AML-193 (cell line): Measurements from ENCODE around the gene PRCP.

Experiments used
- DNase-seq, 2 experiments: peaks; one replicate each; lab custom pipeline; 2025; lab: John Stamatoyannopoulos, UW

PRCP gene

DNA sequence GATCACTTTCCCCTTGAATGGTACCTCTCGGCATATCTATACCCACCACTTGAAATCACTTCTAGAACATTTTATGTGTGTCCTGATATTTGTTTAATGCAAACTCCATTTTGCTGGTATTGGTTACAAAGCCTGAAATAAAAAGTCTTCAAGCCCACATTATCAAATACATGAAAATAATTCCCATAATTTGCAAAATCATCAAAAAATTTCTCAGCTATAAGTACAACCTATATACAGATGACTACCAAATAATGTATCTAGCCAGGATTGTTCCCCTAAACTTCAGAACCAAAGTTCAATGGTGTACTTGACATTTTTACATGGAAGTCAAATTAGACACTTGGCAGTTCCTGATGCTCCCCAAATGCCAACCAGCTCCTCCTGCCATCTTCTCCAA, 71.8 kb downstream of the PRCP start:
- no peak for DNase-seq

DNA sequence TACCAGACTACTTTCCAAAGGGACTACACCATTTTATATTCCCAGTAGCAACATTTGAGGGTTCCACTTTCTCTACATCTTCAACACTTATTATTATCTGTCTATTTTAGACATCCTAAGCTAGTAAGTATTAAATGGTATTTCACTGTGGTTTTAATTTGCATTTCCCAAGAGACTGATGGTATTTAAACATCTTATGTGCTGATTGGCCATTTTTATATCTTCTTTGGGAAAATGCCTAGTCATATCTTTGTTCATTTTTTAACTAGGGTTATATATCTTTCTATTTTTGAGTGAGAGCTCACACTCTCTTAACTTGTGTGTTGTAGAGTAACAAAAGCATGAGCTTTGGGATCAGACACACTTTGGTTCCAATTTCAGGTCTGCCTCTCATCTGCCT, 73.7 kb downstream of the PRCP start:
- DNase-seq = no peak

DNA sequence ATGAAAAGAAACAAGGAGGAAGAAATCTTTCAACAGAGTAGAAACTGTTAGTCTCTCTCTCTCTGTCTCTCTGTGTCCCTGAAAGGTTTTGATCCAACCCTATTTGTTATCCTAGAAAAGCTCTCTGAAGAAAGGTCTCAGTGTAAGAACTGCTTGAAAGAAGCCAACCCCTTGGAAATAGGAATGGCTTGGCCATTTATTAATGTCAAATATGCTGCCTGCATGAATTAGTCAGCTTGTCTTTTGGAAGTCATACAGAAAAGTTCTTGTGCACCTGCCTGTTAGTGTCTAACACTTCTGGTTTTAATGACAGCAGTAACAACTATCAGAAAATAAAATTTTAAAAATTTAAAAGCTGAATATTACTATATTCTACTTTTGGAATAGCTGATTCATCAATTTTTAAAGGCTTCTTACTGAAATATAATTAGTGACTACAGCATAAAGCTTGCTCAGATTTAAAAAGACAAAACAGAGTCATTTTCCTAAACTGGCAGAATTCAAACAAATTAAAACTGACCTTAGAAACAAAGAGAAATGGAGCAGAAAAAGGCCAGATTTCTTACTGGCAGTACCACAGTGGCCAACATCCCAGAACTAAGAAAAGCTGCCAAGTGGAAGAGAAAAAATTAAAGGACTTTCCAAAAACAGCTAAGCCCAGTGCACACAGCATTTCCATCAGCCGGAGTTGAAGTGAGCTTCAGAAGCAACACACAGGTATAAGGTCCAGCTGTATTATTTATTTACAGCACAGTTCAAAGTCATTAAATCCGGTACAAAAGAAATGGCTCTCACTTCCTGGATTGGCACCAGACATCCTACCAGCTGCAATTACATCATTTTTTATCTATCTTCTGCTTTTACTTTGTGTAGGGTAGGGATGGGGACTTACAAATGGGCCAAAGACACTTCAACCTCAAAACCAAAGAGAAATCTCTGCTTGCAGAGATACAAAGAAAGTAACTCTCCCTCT, 76.3 kb downstream of the PRCP start:
- DNase-seq = no peak

GRCh38 chr11:82818409-82819043, 81.7 kb downstream of the PRCP start:
- DNase-seq = no peak

DNA sequence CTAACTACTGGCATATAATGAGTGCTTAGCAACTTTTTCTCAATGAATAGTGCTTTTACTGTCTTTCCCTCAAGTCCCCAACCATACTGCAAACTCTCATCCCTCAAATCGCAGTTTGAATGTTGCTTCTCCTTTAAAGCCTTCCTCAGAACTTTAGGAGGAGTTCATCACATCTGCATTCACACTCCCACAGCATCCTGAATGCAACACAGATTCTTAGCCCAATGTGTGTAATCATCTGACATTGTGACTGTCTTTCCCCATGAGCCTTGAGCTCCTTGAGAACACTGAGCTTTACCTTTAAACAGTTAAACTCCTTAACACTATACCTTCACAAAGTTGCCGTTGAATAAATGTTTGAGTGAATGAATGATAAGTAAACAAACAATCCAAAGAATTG, 84.8 kb downstream of the PRCP start:
- DNase-seq = no peak

DNA sequence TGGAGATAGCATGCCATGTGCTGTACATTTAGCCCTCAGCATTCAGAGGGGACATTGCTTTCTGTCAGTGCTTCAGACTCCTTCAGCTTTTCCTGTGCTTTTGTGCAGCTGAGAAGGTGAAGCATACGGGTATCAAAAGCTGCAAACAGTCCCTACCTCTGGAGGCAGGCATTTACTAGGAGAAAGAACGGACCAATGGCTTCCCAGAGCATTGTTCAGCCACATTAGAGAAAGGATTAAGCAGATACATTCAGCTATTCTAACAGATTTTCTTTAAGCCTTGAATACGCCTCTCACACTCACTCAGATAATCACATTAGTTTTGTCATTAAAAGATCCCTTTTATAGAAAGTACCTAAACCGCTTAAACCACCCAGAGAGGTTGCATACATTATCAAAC, 85.9 kb downstream of the PRCP start:
- DNase-seq = no peak

- no peak for DNase-seq
Observed at GRCh38 chr11:82811369-82811768, 88.9 kb downstream of the PRCP start.

- no peak for DNase-seq
Observed at GRCh38 chr11:82810738-82811137, 89.5 kb downstream of the PRCP start.

DNA sequence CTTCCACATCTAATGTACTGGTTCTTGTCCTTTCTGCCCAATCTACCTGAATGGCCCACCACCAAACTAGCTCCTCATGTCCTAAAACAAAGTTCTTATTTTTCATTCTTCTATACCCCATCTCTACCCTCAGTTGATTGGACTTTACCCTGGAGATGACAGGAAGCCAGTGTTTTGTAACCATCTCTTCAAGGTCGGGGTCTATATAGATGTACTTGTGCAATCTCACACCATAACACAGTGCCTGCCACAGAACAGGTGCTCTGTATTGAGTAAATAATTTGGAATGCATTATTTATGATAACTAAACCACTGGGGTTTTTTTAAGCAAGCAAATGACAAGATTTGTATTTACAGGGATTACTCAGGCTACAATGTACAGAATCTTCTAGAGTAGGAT, 89.9 kb downstream of the PRCP start:
- DNase-seq = no peak

DNA sequence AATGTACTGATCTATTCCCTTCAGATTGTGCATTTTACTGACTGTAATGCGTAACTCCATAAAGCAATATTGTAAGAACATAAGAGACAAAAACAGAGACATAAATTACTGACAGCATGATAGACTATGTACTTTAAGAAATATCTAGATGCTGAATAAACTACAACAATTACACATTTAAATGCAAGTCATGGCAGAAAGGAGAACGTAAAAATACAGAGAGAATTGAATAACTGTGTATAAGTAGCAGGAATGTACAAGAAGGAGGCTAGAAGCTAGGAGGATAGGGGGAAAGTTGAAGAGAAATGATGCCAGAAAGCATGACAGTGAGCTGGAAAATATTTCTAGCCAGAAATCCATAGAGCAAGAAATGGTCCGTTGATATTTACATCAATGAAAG, 92.6 kb downstream of the PRCP start:
- DNase-seq = no peak

DNA sequence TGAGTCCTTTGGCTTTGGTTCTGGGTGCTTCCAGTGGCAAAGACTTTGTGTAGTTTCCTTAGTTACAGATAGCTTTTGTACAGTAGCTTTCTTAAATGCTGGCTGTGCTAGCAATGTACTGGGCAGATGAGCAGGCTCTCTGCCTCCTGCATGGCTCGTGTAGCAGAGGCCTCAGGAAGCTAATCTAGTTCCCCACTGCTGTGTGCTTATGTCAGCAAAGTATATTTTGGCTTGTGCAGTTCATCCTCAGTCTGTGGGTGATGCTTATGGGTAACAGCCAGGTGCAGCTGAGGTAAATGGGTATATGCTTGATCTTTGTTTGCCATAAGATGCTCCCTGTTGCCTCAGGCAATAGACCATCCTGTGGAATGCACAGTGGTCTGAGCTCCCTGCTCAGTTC, 97.5 kb downstream of the PRCP start:
- DNase-seq = no peak

- no peak for DNase-seq
Observed at GRCh38 chr11:82796998-82797961, 103.0 kb downstream of the PRCP start.

GRCh38 chr11:82794490-82794889, 105.7 kb downstream of the PRCP start:
- DNase-seq = no peak

GRCh38 chr11:82792822-82793569, 107.2 kb downstream of the PRCP start:
- DNase-seq = no peak

DNA sequence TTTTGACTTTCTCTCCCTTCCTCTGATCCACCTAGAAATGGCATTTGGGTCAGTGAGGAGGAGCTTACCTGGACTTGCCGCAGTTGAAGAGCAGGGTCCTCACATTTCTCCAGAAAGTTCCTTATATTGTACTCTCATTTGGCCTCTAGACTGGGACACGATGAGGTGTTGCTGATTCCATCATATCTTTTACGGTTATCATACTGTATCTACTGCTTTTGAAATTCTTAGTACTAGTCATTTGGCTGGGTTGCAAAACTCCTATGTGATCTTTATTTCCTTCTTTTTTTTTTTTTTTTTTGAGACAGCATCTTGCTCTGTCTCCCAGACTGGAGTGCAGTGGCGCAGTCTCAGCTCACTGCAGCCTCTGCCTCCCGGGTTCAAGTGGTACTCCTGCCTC, 107.9 kb downstream of the PRCP start:
- no peak for DNase-seq

- no peak for DNase-seq
Observed at GRCh38 chr11:82791779-82792178, 108.5 kb downstream of the PRCP start.

GRCh38 chr11:82790723-82791484, 109.3 kb downstream of the PRCP start:
- no peak for DNase-seq

DNA sequence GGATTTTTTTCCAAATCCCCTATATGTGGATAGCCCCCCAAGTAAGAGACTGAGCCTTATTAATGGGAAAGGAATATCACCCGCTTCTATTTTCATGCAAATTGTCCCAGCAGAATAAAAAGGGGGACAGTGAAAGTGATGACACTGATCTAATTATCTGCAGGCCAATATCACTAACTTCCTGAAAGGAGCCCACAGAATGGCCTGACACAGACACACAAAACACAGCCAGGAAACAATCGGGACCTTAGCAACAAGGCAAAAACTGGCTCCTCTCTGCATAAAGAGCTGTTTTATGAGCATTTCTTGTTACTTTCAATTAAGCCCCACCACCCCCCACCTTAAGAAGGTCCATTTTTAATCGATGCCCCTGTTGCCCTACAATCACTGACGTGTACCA, 112.2 kb downstream of the PRCP start:
- no peak for DNase-seq

- DNase-seq = no peak
Observed at GRCh38 chr11:82786836-82787235, 113.4 kb downstream of the PRCP start.

DNA sequence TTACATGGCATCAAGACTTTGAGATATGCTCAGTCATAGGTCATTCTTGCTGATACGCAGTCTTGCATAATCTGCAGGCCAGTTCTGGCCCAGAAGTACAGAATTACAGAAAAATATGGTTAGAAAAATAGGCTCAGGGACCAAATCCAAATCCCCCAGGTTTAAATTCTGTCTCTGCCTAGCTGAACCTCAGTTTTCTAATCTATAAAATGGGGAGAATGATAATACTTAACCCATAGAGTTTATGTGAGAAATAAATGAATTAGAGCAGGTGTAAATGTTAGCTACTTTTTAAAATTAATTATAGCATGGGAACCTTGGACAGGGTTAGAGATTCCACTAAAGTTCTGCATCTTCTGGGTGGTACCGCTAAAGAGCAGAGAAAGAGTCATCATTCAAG, 114.2 kb downstream of the PRCP start:
- no peak for DNase-seq
